GM20000 (cell line): ENCODE data around the gene CEP350.
"Not testable (repeated sequence)": the region's sequence is repeated elsewhere in the genome, so short reads cannot be mapped to it uniquely, and the experiment has no call there.

ENCODE experiments used
- DNase-seq: peaks from one replicate; pipeline ENCODE4 v3.0.0; 2012; ENCODE audit warnings: low spot score
- TF ChIP-seq, protein P1 (sequence below): IDR thresholded peaks from 2 replicates; pipeline ENCODE4 v1.5.1; 2012; ENCODE audit warnings: mild to moderate bottlenecking, control low read depth; ENCODE audit errors: extremely low read depth, missing control alignments

The CEP350 gene

DNA sequence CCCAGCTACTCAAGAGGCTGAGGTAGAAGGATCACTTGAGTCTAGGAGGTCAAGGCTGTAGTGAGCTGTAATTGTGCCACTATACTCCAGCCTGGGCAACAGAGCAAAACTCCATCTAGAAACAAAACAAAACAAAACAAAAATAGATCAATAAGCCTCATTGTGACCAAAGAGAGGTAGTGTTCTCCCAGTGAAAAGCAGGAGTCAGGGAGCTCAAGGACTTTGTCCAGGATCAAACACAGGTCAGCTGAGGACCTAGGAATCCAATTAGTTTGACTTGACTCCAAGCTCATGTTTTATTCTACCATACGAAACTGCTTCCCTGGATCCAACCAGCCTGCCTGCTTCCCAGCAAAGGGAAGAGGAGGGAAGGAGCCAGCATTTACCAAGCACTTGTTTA, 178.6 kb downstream of the CEP350 start:
- TF ChIP-seq, protein P1, sequence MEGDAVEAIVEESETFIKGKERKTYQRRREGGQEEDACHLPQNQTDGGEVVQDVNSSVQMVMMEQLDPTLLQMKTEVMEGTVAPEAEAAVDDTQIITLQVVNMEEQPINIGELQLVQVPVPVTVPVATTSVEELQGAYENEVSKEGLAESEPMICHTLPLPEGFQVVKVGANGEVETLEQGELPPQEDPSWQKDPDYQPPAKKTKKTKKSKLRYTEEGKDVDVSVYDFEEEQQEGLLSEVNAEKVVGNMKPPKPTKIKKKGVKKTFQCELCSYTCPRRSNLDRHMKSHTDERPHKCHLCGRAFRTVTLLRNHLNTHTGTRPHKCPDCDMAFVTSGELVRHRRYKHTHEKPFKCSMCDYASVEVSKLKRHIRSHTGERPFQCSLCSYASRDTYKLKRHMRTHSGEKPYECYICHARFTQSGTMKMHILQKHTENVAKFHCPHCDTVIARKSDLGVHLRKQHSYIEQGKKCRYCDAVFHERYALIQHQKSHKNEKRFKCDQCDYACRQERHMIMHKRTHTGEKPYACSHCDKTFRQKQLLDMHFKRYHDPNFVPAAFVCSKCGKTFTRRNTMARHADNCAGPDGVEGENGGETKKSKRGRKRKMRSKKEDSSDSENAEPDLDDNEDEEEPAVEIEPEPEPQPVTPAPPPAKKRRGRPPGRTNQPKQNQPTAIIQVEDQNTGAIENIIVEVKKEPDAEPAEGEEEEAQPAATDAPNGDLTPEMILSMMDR: no peak
- DNase-seq: no peak

DNA sequence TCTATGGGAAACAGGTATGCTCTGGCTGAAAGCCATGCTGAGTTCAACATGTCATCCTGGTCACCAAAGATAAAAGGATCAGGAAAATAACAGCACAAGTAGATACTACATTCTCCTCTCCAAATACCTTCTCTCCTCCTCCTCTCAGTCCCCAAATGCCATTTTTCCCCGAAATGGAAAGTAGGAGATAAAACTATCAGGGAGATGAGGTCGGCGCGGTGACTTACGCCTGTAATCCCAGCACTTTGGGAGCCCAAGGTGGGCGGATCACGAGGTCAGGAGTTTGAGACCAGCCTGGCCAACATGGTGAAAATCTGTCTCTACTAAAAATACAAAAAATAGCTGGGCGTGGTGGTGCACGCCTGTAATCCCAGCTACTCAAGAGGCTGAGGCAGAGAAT, 179.1 kb downstream of the CEP350 start:
- DNase-seq: not testable (repeated sequence)

DNA sequence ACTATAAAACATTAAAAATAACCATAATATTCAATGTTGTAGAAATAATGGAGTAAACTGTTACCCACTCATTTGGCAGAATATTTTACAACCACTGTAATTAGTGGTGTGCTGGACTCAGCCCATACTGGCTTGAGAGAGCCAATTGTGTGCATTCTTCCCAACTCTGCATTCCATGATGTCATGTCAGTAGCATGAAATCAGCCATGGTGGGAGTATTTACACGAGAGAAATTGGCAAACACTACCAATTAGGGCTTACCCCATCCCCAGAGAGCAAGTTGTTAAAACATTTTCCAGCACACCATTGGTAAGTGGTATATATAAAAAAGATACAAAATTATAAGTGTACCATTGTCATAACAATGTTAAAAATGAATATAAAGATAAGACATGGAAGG, 180.9 kb downstream of the CEP350 start:
- DNase-seq: no peak
- TF ChIP-seq, protein P1: no peak

- TF ChIP-seq, protein P1: no peak
- no peak for DNase-seq
These were observed 181.8 kb downstream of the CEP350 start for GRCh38 chr1:180136331-180136967.

DNA sequence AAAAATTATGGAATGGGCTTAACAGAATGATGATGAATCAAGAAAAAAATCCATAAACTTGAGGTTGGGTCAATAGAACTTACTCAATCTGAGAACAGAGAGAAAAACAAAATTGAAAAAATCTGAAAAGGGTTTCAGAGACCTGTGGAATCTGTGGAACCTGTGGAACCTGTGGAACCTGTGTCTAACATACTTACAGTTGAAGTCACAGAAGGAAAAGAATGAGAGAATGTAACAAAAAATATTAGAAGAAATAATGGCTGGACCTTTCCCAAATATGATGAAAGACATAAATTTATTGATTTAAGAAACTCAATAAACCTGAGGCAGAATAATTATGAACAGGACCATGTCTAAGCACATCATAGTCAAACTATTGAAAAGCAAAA, 182.4 kb downstream of the CEP350 start:
- TF ChIP-seq, protein P1: no peak

DNA sequence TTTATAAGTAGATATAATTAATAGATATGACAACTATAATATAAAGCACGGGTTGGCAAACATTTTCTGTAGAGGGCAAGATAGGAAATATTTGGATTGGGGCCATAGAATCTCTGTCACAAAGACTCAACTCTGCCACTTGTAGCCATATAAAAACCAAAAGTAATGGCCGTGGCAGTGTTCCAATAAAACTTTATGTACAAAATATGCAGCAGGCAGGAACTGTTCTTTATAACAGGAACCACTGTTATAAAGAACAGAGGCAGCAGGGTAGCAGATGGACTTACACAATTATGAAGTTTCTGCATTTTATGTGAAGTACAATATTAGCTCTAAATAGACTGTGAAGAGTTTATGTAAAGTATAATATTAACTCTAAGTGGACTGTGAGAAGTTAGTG, 183.2 kb downstream of the CEP350 start:
- TF ChIP-seq, protein P1: no peak
- no peak for DNase-seq

More for the DNA sequence above, 182.4 kb downstream of the CEP350 start:
- DNase-seq: no peak

DNA sequence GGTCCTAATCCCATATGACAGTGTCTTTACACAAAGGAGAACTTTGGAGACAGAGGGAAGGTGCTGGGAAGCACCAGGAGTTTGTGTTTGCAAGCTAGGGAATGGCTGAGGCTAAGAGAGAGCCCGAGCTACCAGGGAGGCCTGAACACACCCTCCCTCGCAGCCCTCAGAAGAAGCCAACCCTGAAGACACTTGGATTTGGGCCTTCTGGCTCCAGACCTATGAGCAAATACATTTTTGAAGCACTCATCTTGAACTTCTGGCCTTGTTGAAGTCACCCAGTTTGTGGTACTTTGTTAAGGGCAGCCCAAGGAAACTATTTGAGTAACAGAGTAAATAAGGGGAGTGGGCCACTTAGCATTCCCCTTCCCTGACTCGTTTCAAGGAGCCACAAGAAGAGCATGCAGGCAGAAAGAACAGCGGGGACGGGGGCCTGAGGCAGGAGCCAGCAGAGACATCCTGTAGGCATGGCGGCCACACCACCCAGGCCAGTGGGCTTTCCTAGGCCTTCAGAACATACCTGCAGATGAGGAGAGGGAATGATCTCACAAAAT, 186.8 kb downstream of the CEP350 start:
- TF ChIP-seq, protein P1: no peak
- no peak for DNase-seq

DNA sequence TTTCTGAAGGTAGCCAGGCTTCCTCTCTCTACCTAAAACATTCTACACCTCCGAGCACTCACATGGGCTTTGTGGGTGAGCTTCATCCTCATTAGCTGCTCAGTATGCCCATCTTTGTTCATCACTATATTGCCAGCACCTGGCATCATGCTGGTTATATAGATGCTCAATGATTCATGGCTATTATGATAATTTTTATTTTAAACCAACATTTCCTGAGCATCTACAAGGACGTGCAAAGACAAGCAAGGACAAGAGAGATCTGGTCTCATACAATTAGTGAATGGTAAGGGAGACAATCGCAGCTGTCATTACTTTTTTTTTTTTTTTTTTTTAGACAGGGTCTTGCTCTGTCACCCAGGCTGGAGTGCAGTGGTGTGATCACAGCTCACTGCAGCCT, 188.7 kb downstream of the CEP350 start:
- DNase-seq: no peak
- TF ChIP-seq, protein P1: no peak
